H9 (cell line): ENCODE measurements around the gene DPP7. TPM values are rescaled to one million over a fixed set of nuclear protein-coding genes. Genes with fewer than 3 reads are reported as not detected.

ENCODE experiments used
- DNase-seq: peaks from one replicate; pipeline ENCODE4 v3.0.0-alpha.2; 2017
- H2AFZ ChIP-seq: one replicate; pipeline ENCODE4 v1.6.1; 2013; ENCODE audit warnings: mild to moderate bottlenecking, low read length, control low read depth, moderate library complexity
- H2AK5ac ChIP-seq: 2 replicates; pipeline ENCODE4 v1.6.1; 2013; ENCODE audit warnings: low read length, control low read depth, mixed read lengths; ENCODE audit not compliant: insufficient read length
- H2BK120ac ChIP-seq: one replicate; pipeline ENCODE4 v1.6.1; 2013; ENCODE audit warnings: low read depth, mild to moderate bottlenecking, low read length, control low read depth, inconsistent platforms; ENCODE audit not compliant: poor library complexity, severe bottlenecking
- H2BK12ac ChIP-seq: 2 replicates; pipeline ENCODE4 v1.6.1; 2013; ENCODE audit warnings: low read length, control low read depth, mixed read lengths, low read depth; ENCODE audit not compliant: insufficient read length
- H2BK15ac ChIP-seq: 2 replicates; pipeline ENCODE4 v1.6.1; 2013; ENCODE audit warnings: low read depth, low read length, control low read depth
- H2BK20ac ChIP-seq: one replicate; pipeline ENCODE4 v1.6.1; 2013; ENCODE audit warnings: low read depth, mild to moderate bottlenecking, low read length, control low read depth, inconsistent platforms; ENCODE audit not compliant: poor library complexity, severe bottlenecking
- H2BK5ac ChIP-seq: 2 replicates; pipeline ENCODE4 v1.6.1; 2013; ENCODE audit warnings: low read length, control low read depth, mixed read lengths; ENCODE audit not compliant: insufficient read length
- H3K14ac ChIP-seq: 2 replicates; pipeline ENCODE4 v1.6.1; 2013; ENCODE audit warnings: low read length, control low read depth; ENCODE audit not compliant: insufficient read depth
- H3K18ac ChIP-seq: 2 replicates; pipeline ENCODE4 v1.6.1; 2013; ENCODE audit warnings: low read depth, mild to moderate bottlenecking, mixed read lengths, low read length, control low read depth; ENCODE audit not compliant: insufficient read length
- H3K23ac ChIP-seq: 2 replicates; pipeline ENCODE4 v1.6.1; 2013; ENCODE audit warnings: low read length, control low read depth, mixed read lengths, low read depth; ENCODE audit not compliant: insufficient read length
- H3K23me2 ChIP-seq: 2 replicates; pipeline ENCODE4 v1.6.1; 2013; ENCODE audit warnings: low read depth, mild to moderate bottlenecking, mixed read lengths, low read length, control low read depth; ENCODE audit not compliant: insufficient read length, poor library complexity, severe bottlenecking
- H3K27ac ChIP-seq: 2 replicates; pipeline ENCODE4 v1.5.1; 2013; ENCODE audit warnings: low read length, control low read depth, mixed read lengths, low read depth; ENCODE audit not compliant: insufficient read length
- H3K27me3 ChIP-seq: 2 replicates; pipeline ENCODE4 v1.6.1; 2013; ENCODE audit warnings: low read length, control low read depth, inconsistent platforms; ENCODE audit not compliant: insufficient read depth
- H3K4ac ChIP-seq: 2 replicates; pipeline ENCODE4 v1.6.1; 2013; ENCODE audit warnings: low read depth, mild to moderate bottlenecking, control low read depth, inconsistent platforms, low read length, moderate library complexity
- H3K4me1 ChIP-seq: 2 replicates; pipeline ENCODE4 v1.6.1; 2013; ENCODE audit warnings: low read length, control low read depth, inconsistent platforms; ENCODE audit not compliant: insufficient read depth
- H3K4me2 ChIP-seq: 2 replicates; pipeline ENCODE4 v1.6.1; 2013; ENCODE audit warnings: low read length, control low read depth, mixed read lengths; ENCODE audit not compliant: insufficient read length, insufficient read depth
- H3K56ac ChIP-seq: 2 replicates; pipeline ENCODE4 v1.6.1; 2013; ENCODE audit warnings: low read depth, mild to moderate bottlenecking, mixed read lengths, low read length, control low read depth; ENCODE audit not compliant: insufficient read length
- H3K79me1 ChIP-seq: 2 replicates; pipeline ENCODE4 v1.6.1; 2013; ENCODE audit warnings: low read depth, mild to moderate bottlenecking, moderate library complexity, low read length, control low read depth, inconsistent platforms; ENCODE audit not compliant: insufficient read depth, poor library complexity, severe bottlenecking
- H3K79me2 ChIP-seq: 2 replicates; pipeline ENCODE4 v1.6.1; 2013; ENCODE audit warnings: low read length, control low read depth, inconsistent platforms; ENCODE audit not compliant: insufficient read depth
- H3K9ac ChIP-seq: 2 replicates; pipeline ENCODE4 v1.6.1; 2013; ENCODE audit warnings: low read length, control low read depth, mixed read lengths; ENCODE audit not compliant: insufficient read length; ENCODE audit errors: extremely low read depth
- H3K9me3 ChIP-seq: one replicate; pipeline ENCODE4 v1.6.1; 2013; ENCODE audit warnings: low read depth, low read length, inconsistent platforms; ENCODE audit not compliant: control insufficient read depth
- H3T11ph ChIP-seq: one replicate; pipeline ENCODE4 v1.6.1; 2013; ENCODE audit warnings: mild to moderate bottlenecking, low read length, control low read depth, inconsistent platforms
- H4K20me1 ChIP-seq: one replicate; pipeline ENCODE4 v1.6.1; 2013; ENCODE audit not compliant: control insufficient read depth, insufficient read length, insufficient read depth
- H4K5ac ChIP-seq: 2 replicates; pipeline ENCODE4 v1.6.1; 2013; ENCODE audit warnings: low read depth, mild to moderate bottlenecking, mixed read lengths, low read length, control low read depth; ENCODE audit not compliant: insufficient read length
- H4K8ac ChIP-seq: replicated peaks from 2 replicates; pipeline ENCODE4 v1.6.1; 2013; ENCODE audit warnings: low read length, control low read depth, mixed read lengths, low read depth; ENCODE audit not compliant: insufficient read length
- H4K91ac ChIP-seq: 2 replicates; pipeline ENCODE4 v1.6.1; 2013; ENCODE audit warnings: low read depth, mild to moderate bottlenecking, moderate library complexity, mixed read lengths, low read length, control low read depth; ENCODE audit not compliant: insufficient read length
- H3K27ac Mint-ChIP-seq, 3 experiments: 2 replicates in 2 of 3; 3 replicates in 1 of 3; pipeline ENCODE4 v1.8.0; 2020 to 2021; ENCODE audit warnings: mixed read lengths in 3 of 3, mild to moderate bottlenecking in 1 of 3, moderate library complexity in 1 of 3
- H3K27me3 Mint-ChIP-seq: 2 replicates; pipeline ENCODE4 v1.8.0; 2021; ENCODE audit warnings: low read depth, mild to moderate bottlenecking, moderate library complexity, mixed read lengths
- H3K36me3 Mint-ChIP-seq, 3 experiments: 2 replicates in 2 of 3; 3 replicates in 1 of 3; pipeline ENCODE4 v1.8.0; 2020 to 2021; ENCODE audit warnings: low read depth in 3 of 3, mixed read lengths in 3 of 3; ENCODE audit not compliant: insufficient read depth in 1 of 3
- H3K4me1 Mint-ChIP-seq, 2 experiments: 2 replicates each; pipeline ENCODE4 v1.8.0; 2020; ENCODE audit warnings: mixed read lengths in 2 of 2
- H3K4me3 Mint-ChIP-seq, 2 experiments: 2 replicates in 1 of 2; 3 replicates in 1 of 2; pipeline ENCODE4 v1.8.0; 2020 to 2021; ENCODE audit warnings: mild to moderate bottlenecking in 2 of 2, mixed read lengths in 2 of 2, moderate library complexity in 1 of 2
- H3K9me3 Mint-ChIP-seq, 2 experiments: 2 replicates in 1 of 2; 3 replicates in 1 of 2; pipeline ENCODE4 v1.8.0; 2020; ENCODE audit warnings: mild to moderate bottlenecking in 2 of 2, mixed read lengths in 2 of 2, moderate library complexity in 1 of 2
- WGBS: extraction: QIAGEN DNeasy Blood & Tissue Kit; methylation state at CpG from one replicate; pipeline ENCODE4 v1.1.7; 2013; ENCODE audit warnings: missing lambda C conversion rate, low lambda C conversion rate, mixed read lengths; ENCODE audit not compliant: insufficient read length; ENCODE audit errors: extremely low coverage; 5-methylcytosine and 5-hydroxymethylcytosine counted together
- total RNA-seq: library from RNA; stranded (reverse); gene quantifications from 2 replicates; pipeline ENCODE4 v1.2.1, GENCODE V29; 2021
- TF ChIP-seq, protein P1 (sequence below): fragments of 200-600 bp; sonication (generic); conservative IDR thresholded peaks from 3 replicates; pipeline ENCODE4 v1.8.0; 2021; ENCODE audit warnings: antibody characterized with exemption, mild to moderate bottlenecking

The DPP7 gene
- total RNA-seq, 1 experiment from 2014 or later: 29.4 TPM

DNA sequence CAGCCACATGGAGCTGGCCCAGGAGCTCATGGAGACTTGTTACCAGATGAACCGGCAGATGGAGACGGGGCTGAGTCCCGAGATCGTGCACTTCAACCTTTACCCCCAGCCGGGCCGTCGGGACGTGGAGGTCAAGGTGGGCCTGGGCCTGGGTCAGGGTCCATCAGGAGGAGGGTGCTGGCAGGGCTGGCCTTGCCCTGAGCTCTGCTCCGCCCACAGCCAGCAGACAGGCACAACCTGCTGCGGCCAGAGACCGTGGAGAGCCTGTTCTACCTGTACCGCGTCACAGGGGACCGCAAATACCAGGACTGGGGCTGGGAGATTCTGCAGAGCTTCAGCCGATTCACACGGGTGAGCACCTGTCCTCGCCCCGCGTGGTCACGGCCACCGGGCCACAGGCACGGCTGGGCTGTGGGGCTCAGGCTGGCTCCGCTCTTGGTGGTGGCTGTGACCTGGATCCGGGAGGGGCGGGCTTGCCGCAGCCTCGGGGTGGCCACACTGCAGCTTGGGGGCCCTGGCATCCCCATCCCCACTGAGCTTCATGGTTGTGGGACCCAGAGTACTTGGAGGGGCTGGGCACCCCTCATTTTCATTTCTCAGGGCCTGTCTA is 7.1 kb downstream of the DPP7 start:
- no CpG with 5 or more reads among the region's 27 CpGs for WGBS
- Histone ChIP-seq H2AK5ac (no peak overlapping the region), H4K8ac (no peak overlapping the region), H3T11ph (no peak overlapping the region), H2BK15ac (no peak overlapping the region), H3K4me1 (no peaks in the 10 kb centered on the region), H4K5ac (no peak overlapping the region), H3K27ac (no peak overlapping the region), H3K56ac (no peak overlapping the region), H3K14ac (no peak overlapping the region), H3K23me2 (no peaks in the 10 kb centered on the region), H3K27me3 (no peaks in the 10 kb centered on the region), H4K20me1 (no peaks in the 10 kb centered on the region), H2BK12ac (no peak overlapping the region), H2BK5ac (no peak overlapping the region), H2BK20ac (no peak overlapping the region), H3K4me2 (no peak overlapping the region), H3K9ac (no peak overlapping the region), H3K79me2 (no peaks in the 10 kb centered on the region), H3K23ac (no peak overlapping the region), H3K18ac (no peak overlapping the region), H4K91ac (no peak overlapping the region), H3K79me1 (no peaks in the 10 kb centered on the region), H2AFZ (no peak overlapping the region), H2BK120ac (no peak overlapping the region), H3K9me3 (peaks cover 7% of the 10 kb centered on the region), H3K4ac (no peak overlapping the region)
- DNase-seq: no peak
- TF ChIP-seq, protein P1, sequence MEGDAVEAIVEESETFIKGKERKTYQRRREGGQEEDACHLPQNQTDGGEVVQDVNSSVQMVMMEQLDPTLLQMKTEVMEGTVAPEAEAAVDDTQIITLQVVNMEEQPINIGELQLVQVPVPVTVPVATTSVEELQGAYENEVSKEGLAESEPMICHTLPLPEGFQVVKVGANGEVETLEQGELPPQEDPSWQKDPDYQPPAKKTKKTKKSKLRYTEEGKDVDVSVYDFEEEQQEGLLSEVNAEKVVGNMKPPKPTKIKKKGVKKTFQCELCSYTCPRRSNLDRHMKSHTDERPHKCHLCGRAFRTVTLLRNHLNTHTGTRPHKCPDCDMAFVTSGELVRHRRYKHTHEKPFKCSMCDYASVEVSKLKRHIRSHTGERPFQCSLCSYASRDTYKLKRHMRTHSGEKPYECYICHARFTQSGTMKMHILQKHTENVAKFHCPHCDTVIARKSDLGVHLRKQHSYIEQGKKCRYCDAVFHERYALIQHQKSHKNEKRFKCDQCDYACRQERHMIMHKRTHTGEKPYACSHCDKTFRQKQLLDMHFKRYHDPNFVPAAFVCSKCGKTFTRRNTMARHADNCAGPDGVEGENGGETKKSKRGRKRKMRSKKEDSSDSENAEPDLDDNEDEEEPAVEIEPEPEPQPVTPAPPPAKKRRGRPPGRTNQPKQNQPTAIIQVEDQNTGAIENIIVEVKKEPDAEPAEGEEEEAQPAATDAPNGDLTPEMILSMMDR: no peak
- Mint-ChIP-seq H3K27me3 (no peaks in the 10 kb centered on the region; the same call in 1 of the 2 replicates), H3K27ac (no peak overlapping the region), H3K4me3 (no peak overlapping the region), H3K9me3 (peaks cover 2 to 3% of the 10 kb centered on the region in 2 experiments; a peak in 2 of 5 replicates), H3K4me1 (no peaks in the 10 kb centered on the region), H3K36me3 (peaks cover 4 to 19% (median 5%) of the 10 kb centered on the region in 3 experiments; a peak in 6 of 7 replicates)
